Naive B cell (primary cell): Measurements from ENCODE around the gene HSPA6. TPM values are rescaled to one million over a fixed set of nuclear protein-coding genes. Genes with fewer than 3 reads are reported as not detected.
A peak's percentile ranks its signal among the peaks of the same experiment; 100 is the strongest.
"Not testable (repeated sequence)": the region's sequence is repeated elsewhere in the genome, so short reads cannot be mapped to it uniquely, and the experiment has no call there.

Experiments
- ATAC-seq, 2 donors: fragments of 150-1000 bp; cut with Tn5 transposase; 2 replicates each; pipeline ENCODE4 v1.10.0; 2021; ENCODE audit warnings: low read depth in 2 of 2, mild to moderate bottlenecking in 2 of 2, moderate library complexity in 2 of 2
- DNase-seq: peaks from one replicate; pipeline ENCODE4 v3.0.0; 2022
- H3K27ac Mint-ChIP-seq, 6 donors: one replicate each; pipeline ENCODE4 v1.8.0; 2020 to 2022; ENCODE audit warnings: mild to moderate bottlenecking in 6 of 6, mixed read lengths in 6 of 6, moderate library complexity in 5 of 6, inconsistent platforms in 2 of 6
- H3K27me3 Mint-ChIP-seq, 3 donors: one replicate each; pipeline ENCODE4 v1.8.0; 2021 to 2022; ENCODE audit warnings: mixed read lengths in 3 of 3, mild to moderate bottlenecking in 1 of 3
- H3K36me3 Mint-ChIP-seq, 2 donors: one replicate each; pipeline ENCODE4 v1.8.0; 2020 to 2022; ENCODE audit warnings: mixed read lengths in 2 of 2, inconsistent platforms in 1 of 2, mild to moderate bottlenecking in 1 of 2
- H3K4me1 Mint-ChIP-seq, 3 donors: one replicate each; pipeline ENCODE4 v1.8.0; 2020 to 2022; ENCODE audit warnings: mixed read lengths in 3 of 3, inconsistent platforms in 1 of 3, mild to moderate bottlenecking in 1 of 3, moderate library complexity in 1 of 3
- H3K4me3 Mint-ChIP-seq, 8 donors: one replicate each; pipeline ENCODE4 v1.8.0; 2020 to 2022; ENCODE audit warnings: mild to moderate bottlenecking in 8 of 8, mixed read lengths in 8 of 8, moderate library complexity in 8 of 8, inconsistent platforms in 2 of 8
- H3K9me3 Mint-ChIP-seq, 7 donors: one replicate each; pipeline ENCODE4 v1.8.0; 2020 to 2022; ENCODE audit warnings: mixed read lengths in 7 of 7, mild to moderate bottlenecking in 5 of 7, inconsistent platforms in 2 of 7, moderate library complexity in 1 of 7
- polyA plus RNA-seq, 6 donors: library from polyadenylated mRNA; unstranded; fragments of 300-500 nt; fragmentation: Illumina TruSeq; gene quantifications; one replicate each; pipeline ENCODE4 v1.2.3, GENCODE V29; 2021; ENCODE audit warnings: low read depth in 6 of 6

The HSPA6 gene
- polyA plus RNA-seq: under 1 TPM in 2 of 6 donors, not detected in 4; 0.12 to 0.13 TPM

GRCh38 chr1:161523817-161524741, at the start of gene HSPA6:
Gene HSPA6, plus strand, starts transcription at chr1:161524540. Its CDS starts 119 bp downstream, at chr1:161524659.
- H3K9me3 Mint-ChIP-seq, H3K36me3 Mint-ChIP-seq: not testable (repeated sequence)
- Mint-ChIP-seq H3K27ac (peak within 1 kb of the TSS in 5 of 6 donors; percentile 54 to 99 (median 99)), H3K27me3 (peaks cover 5 to 34% (median 8%) of the 10 kb centered on the region in 3 donors), H3K4me3 (peak within 1 kb of the TSS; percentile 78 to 96 (median 90)), H3K4me1 (peaks cover 6 to 18% (median 13%) of the 10 kb centered on the region in 3 donors)
- peak; percentile 70 to 75 for ATAC-seq
- peak; percentile 79 for DNase-seq

GRCh38 chr1:161477711-161478110, 46.6 kb upstream of the HSPA6 start:
- DNase-seq, H3K36me3 Mint-ChIP-seq, H3K4me3 Mint-ChIP-seq, H3K4me1 Mint-ChIP-seq, H3K9me3 Mint-ChIP-seq, ATAC-seq: not testable (repeated sequence)
- Mint-ChIP-seq H3K27me3 (peaks cover 32 to 53% (median 50%) of the 10 kb centered on the region in 3 donors), H3K27ac (peak overlapping the region in 1 of 6 donors; percentile 18)

DNA sequence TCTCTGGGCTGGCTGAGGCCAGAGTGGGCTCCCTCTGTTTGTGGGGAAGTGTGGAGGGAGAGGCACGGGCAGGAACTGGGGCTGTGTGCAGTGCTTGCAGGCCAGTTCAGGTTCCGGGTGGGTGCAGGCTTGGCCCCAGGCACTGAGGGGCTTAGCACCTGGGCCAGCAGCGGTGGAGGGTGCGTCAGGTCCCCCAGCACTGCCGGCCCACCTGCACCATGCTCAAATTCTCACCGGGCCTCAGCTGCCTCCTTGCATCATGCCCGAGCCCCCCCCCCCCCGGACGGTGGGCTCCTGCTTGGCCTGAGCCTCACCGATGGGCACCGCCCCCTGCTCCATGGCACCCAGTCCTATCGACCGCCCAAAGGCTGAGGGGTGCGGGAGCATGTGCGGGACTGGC, 45.4 kb upstream of the HSPA6 start:
- H3K4me3 Mint-ChIP-seq: no peak overlapping the region
- ATAC-seq: no peak
- H3K9me3 Mint-ChIP-seq: peaks cover 0 to 2% (median 0%) of the 10 kb centered on the region in 7 donors

DNA sequence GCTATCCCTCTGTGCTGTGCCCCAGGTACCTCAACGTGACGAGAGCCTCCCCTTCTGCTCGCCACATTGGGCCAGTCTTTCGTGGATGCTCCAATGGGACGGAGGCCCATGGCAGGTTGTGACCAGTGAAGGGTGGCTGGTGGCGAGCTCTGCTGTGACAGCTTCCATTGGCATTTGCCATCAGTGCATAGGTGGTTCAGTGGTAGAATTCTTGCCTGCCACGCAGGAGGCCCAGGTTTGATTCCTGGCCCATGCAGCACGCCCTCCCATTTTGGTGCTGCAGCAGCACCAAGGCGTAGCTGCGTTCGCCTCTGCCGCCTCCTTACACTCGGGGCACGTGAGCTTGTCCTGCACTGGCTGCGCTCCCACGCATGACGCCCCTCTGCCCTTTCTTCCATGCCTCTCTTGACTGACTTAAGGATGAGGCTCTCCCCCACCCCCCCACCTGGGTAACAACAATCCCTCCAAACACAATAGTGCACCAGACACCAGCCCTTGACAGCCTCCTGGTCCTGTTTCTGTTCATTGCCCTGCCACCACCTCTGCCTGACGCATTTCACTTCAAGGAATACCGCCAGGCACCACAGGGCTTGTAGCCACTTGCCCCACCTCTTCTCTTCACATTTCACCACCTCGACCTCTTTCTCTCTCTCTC, 43.8 kb upstream of the HSPA6 start:
- no peak for ATAC-seq
- Mint-ChIP-seq H3K36me3 (no peaks in the 10 kb centered on the region), H3K4me1 (no peaks in the 10 kb centered on the region), H3K27me3 (peaks cover 11 to 28% (median 26%) of the 10 kb centered on the region in 3 donors), H3K27ac (no peak overlapping the region), H3K9me3 (no peaks in the 10 kb centered on the region), H3K4me3 (no peak overlapping the region)
- no peak for DNase-seq

More for the DNA sequence above, 45.4 kb upstream of the HSPA6 start:
- no peaks in the 10 kb centered on the region for H3K4me1 Mint-ChIP-seq
- DNase-seq: no peak
- H3K36me3 Mint-ChIP-seq: no peaks in the 10 kb centered on the region
- no peak overlapping the region for H3K27ac Mint-ChIP-seq
- peaks cover 20 to 40% (median 37%) of the 10 kb centered on the region in 3 donors for H3K27me3 Mint-ChIP-seq

DNA sequence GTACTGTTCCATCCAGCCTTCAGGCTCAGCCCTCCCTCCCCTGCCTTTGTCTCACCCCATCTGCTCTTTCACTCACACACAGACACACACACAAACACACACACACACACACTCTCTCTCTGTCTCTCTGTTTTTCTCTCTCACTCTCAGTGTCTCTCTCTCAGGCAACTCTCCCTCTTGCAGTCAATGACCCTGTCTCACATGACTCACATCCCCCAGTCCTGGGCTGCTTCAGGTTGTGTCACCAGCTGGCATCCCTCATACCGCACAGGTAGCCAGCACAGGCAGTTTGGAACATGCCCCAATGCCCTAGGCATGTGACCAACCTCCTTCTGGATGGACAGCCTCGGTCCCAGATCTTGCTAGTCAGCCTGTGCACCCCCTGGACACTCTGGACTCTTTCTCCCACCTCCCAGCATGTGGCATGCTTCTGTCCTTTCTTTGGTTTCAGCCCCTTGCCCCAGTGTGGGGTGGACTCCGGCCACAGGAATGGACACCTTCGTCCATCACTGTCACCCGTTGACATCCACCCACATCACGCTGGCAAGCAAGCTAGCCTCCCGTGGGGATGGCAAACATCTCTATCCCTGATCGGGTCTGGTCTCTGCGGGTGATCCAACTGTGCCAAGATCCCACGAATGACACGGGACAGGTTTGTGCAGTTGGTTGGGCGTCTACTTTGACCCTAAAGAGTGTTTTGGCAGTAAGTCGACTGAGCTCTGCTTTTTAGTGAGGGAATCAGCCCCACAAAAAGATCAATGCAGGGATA, 42.5 kb upstream of the HSPA6 start:
- ATAC-seq (no peak), DNase-seq (no peak)
- Mint-ChIP-seq H3K9me3 (no peaks in the 10 kb centered on the region), H3K4me1 (peaks cover 0 to 2% (median 0%) of the 10 kb centered on the region in 3 donors), H3K27me3 (peaks cover 0 to 29% (median 20%) of the 10 kb centered on the region in 3 donors), H3K4me3 (no peak overlapping the region), H3K36me3 (no peaks in the 10 kb centered on the region), H3K27ac (no peak overlapping the region)

DNA sequence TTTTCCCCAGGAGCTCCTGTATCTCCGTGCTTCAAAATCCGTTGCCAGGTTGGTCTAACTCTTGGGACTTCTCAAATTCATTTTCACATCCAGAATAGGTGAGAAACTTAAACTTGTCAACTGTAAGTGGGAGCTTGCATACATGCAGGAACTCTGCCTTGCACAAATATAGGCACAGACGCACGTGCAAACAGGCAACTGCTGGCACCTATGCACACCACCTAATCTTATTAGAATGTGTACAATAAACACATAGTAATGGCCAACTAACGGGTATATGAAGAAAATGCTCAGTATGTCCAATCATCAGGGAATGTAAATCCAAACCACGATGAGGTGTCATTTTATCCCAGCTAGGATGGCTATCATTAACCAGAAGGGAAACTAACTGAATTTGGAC, 41.7 kb upstream of the HSPA6 start:
- Mint-ChIP-seq H3K9me3 (no peaks in the 10 kb centered on the region), H3K36me3 (no peaks in the 10 kb centered on the region), H3K4me1 (peaks cover 0 to 6% (median 2%) of the 10 kb centered on the region in 3 donors), H3K27me3 (peaks cover 0 to 31% (median 14%) of the 10 kb centered on the region in 3 donors), H3K4me3 (no peak overlapping the region), H3K27ac (peak overlapping the region in 1 of 6 donors; percentile 39)
- ATAC-seq (no peak), DNase-seq (no peak)

DNA sequence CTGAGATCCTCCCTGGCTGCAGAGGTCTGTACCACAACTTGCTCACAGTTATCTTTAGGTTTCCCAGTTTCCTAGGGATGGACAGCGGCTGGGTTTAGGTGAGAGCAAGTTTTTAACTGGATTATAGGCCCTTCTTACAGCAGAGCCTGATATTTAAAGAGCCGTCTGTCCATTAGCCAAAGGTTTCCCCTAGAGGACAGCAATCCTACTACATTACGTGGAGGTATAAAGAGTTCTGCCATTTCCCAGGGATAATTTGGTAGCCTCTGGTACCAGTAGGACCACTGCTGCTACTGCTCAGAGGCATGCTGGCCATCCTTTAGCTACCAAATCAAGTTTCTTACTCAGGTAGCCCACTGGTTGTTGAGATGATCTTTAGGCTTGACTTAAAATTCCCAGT, 41.0 kb upstream of the HSPA6 start:
- ATAC-seq (no peak), DNase-seq (no peak)
- H3K4me1 Mint-ChIP-seq: peaks cover 0 to 6% (median 2%) of the 10 kb centered on the region in 3 donors
- H3K27me3 Mint-ChIP-seq: peaks cover 1 to 23% (median 12%) of the 10 kb centered on the region in 3 donors
- no peak overlapping the region for H3K27ac Mint-ChIP-seq
- no peaks in the 10 kb centered on the region for H3K36me3 Mint-ChIP-seq
- H3K9me3 Mint-ChIP-seq: no peaks in the 10 kb centered on the region
- H3K4me3 Mint-ChIP-seq: no peak overlapping the region

- ATAC-seq: peak; percentile 40 to 51
- H3K27ac Mint-ChIP-seq: no peak overlapping the region
- peaks cover 14 to 28% (median 21%) of the 10 kb centered on the region in 3 donors for H3K27me3 Mint-ChIP-seq
- peaks cover 0 to 6% (median 2%) of the 10 kb centered on the region in 3 donors for H3K4me1 Mint-ChIP-seq
- no peak for DNase-seq
- H3K4me3 Mint-ChIP-seq: no peak overlapping the region
- no peaks in the 10 kb centered on the region for H3K36me3 Mint-ChIP-seq
- no peaks in the 10 kb centered on the region for H3K9me3 Mint-ChIP-seq
These were observed 39.7 kb upstream of the HSPA6 start for GRCh38 chr1:161484613-161485012.

DNA sequence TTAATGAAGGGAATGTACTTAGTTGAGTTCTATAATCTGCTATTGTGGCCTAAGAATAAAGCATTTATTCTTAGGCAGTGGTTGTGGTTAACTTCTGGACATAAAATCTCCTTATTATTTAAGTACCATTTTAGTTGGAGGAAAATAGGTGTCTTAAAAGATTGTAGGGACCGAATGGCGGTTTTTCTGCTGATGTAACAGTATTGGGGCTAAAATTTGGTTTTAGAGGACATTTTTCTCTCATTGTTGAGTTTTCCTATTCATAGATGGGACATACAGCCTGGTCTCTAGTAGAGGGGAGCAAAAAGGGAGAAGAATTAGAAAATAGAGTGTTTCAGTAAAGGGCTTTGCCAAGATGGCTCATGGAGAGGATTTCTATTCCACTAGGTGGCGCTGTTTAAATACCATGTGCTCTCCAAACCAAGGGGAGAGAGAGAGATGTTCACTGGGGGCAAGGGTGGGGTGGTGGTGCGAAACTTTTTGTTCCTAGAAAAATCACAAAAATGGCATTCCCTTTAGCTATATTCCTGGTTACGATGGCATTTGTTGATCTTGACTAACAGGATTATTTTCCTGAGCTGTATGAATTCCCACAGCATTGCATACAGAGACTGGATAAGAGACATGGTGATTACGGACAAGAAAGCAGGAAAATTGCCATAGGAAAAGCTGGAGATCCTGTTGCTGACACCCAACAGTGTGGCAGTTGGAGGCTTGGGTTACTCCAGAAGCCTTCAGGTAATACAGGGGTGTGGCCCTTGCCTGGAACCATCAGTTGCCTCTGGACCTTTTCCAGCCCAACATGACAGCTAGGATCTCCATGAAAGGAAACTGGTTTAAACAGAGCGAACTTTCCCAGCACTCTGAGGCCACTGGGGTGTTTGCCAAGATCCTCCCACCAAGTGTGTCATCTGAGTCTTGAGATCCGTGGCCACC, 37.3 kb upstream of the HSPA6 start:
- Mint-ChIP-seq H3K36me3 (no peaks in the 10 kb centered on the region), H3K27ac (peak overlapping the region in 1 of 6 donors; percentile 1), H3K4me1 (peaks cover 0 to 11% (median 2%) of the 10 kb centered on the region in 3 donors), H3K4me3 (no peak overlapping the region), H3K9me3 (peaks cover 0 to 2% (median 0%) of the 10 kb centered on the region in 7 donors), H3K27me3 (peaks cover 34 to 46% (median 41%) of the 10 kb centered on the region in 3 donors)
- peak; percentile 81 to 89 for ATAC-seq
- peak; percentile 56 for DNase-seq

DNA sequence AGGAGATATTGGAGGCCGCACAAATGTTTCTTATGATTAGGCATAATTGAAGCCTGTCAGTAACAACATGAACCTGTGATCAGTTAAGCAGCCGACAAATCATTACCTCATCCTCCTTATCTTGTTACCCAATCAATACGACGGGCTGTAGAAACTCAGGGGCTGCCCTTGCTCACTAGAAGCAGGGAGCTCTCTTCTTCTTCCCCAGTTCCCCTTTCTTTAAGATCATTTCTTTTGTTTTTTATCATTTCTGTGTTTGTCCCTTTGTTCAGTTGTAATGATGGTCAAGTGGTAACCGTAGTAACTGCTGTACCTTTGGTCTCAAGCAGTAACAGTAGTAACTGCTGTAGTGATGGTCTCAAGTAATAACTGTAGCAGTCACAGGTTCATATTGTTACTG, 32.9 kb upstream of the HSPA6 start:
- H3K36me3 Mint-ChIP-seq: no peaks in the 10 kb centered on the region
- H3K4me1 Mint-ChIP-seq: peaks cover 0 to 11% (median 2%) of the 10 kb centered on the region in 3 donors
- peaks cover 0 to 2% (median 0%) of the 10 kb centered on the region in 7 donors for H3K9me3 Mint-ChIP-seq
- peaks cover 65 to 74% (median 70%) of the 10 kb centered on the region in 3 donors for H3K27me3 Mint-ChIP-seq
- H3K4me3 Mint-ChIP-seq: no peak overlapping the region
- ATAC-seq (peak in 1 of 2 donors; percentile 37), DNase-seq (no peak)
- no peak overlapping the region for H3K27ac Mint-ChIP-seq

GRCh38 chr1:161492827-161493226, 31.5 kb upstream of the HSPA6 start:
- peak overlapping the region in 1 of 6 donors; percentile 89 for H3K27ac Mint-ChIP-seq
- H3K36me3 Mint-ChIP-seq: no peaks in the 10 kb centered on the region
- H3K4me1 Mint-ChIP-seq: peaks cover 0 to 5% (median 0%) of the 10 kb centered on the region in 3 donors
- DNase-seq (no peak), ATAC-seq (no peak)
- peaks cover 70 to 83% (median 72%) of the 10 kb centered on the region in 3 donors for H3K27me3 Mint-ChIP-seq
- peaks cover 0 to 2% (median 0%) of the 10 kb centered on the region in 7 donors for H3K9me3 Mint-ChIP-seq
- no peak overlapping the region for H3K4me3 Mint-ChIP-seq
